Upper lobe of right lung (tissue), 1 donor: ENCODE results near the gene TSSK1B. TPM values are rescaled to one million over a fixed set of nuclear protein-coding genes. Genes with fewer than 3 reads are reported as not detected.

Experiments used
- ATAC-seq: fragments of 200-7000 bp; cut with Tn5 transposase; one replicate; pipeline ENCODE4 v1.9.1; 2020; ENCODE audit warnings: mild to moderate bottlenecking, moderate library complexity
- DNase-seq: peaks from one replicate; pipeline ENCODE4 v3.0.0-alpha.2; 2020
- H3K27ac ChIP-seq: fragments of 200-600 bp; one replicate; pipeline ENCODE4 v1.8.0; 2022
- H3K27me3 ChIP-seq: fragments of 200-600 bp; one replicate; pipeline ENCODE4 v1.8.0; 2022; ENCODE audit warnings: mild to moderate bottlenecking
- H3K36me3 ChIP-seq: fragments of 200-600 bp; one replicate; pipeline ENCODE4 v1.8.0; 2022
- H3K4me1 ChIP-seq: fragments of 200-600 bp; one replicate; pipeline ENCODE4 v1.8.0; 2022
- H3K4me3 ChIP-seq: fragments of 200-600 bp; one replicate; pipeline ENCODE4 v1.8.0; 2022; ENCODE audit warnings: mild to moderate bottlenecking
- H3K9me3 ChIP-seq: fragments of 200-600 bp; one replicate; pipeline ENCODE4 v1.8.0; 2022
- CTCF ChIP-seq: fragments of 200-600 bp; IDR thresholded peaks from one replicate; pipeline ENCODE4 v1.8.0; 2022; ENCODE audit warnings: antibody characterized with exemption
- intact Hi-C: fragments of 100-400 bp; cut with DNase I; formaldehyde crosslinking; loops from one replicate; pipeline ENCODE4 v1.11.0; 2022
- total RNA-seq: library from RNA; stranded (reverse); fragmentation: NEBNext Ultra II Directional; extraction: Animal tissue kit (Norgen Biotek cat#: 25700); gene quantifications from one replicate; pipeline ENCODE4 v1.2.1, GENCODE V29; 2021
- donor health status: DM: no; HTN: yes; CAD: no; lungs with severe emphysema.

Gene TSSK1B
- total RNA-seq, 1 donor from 2014 or later = not detected

GRCh38 chr5:113446358-113446927 lies 11.7 kb upstream of the TSSK1B start:
- no peaks in the 10 kb centered on the region for H3K9me3 ChIP-seq
- peaks cover 5% of the 10 kb centered on the region for H3K27me3 ChIP-seq
- ATAC-seq (no peak), DNase-seq (no peak)
- intact Hi-C loops = no loop called here
- no peaks in the 10 kb centered on the region for H3K36me3 ChIP-seq
- H3K4me1 ChIP-seq = no peaks in the 10 kb centered on the region
- TF ChIP-seq CTCF = no peak
- H3K27ac ChIP-seq = no peak overlapping the region
- H3K4me3 ChIP-seq = no peak overlapping the region

GRCh38 chr5:113437111-113437510 lies 2.3 kb upstream of the TSSK1B start:
- no peak for ATAC-seq
- no peaks in the 10 kb centered on the region for H3K36me3 ChIP-seq
- no peak overlapping the region for H3K27ac ChIP-seq
- H3K4me1 ChIP-seq = no peaks in the 10 kb centered on the region
- no peak overlapping the region for H3K4me3 ChIP-seq
- intact Hi-C loops = no loop called here
- no peaks in the 10 kb centered on the region for H3K9me3 ChIP-seq
- no peak for TF ChIP-seq CTCF
- H3K27me3 ChIP-seq = no peaks in the 10 kb centered on the region
- DNase-seq = no peak

- Histone ChIP-seq H3K9me3 (no peaks in the 10 kb centered on the region), H3K27ac (no peak overlapping the region), H3K36me3 (no peaks in the 10 kb centered on the region), H3K4me1 (no peaks in the 10 kb centered on the region), H3K27me3 (no peaks in the 10 kb centered on the region), H3K4me3 (no peak overlapping the region)
- intact Hi-C loops = no loop called here
- ATAC-seq (no peak), DNase-seq (no peak)
- TF ChIP-seq CTCF = no peak
These were observed 786 bp upstream of the TSSK1B start for GRCh38 chr5:113435575-113435974.

GRCh38 chr5:113433862-113434612 lies 752 bp downstream of the TSSK1B start:
- H3K27ac ChIP-seq = no peak overlapping the region
- H3K27me3 ChIP-seq = no peaks in the 10 kb centered on the region
- H3K4me3 ChIP-seq = no peak overlapping the region
- H3K36me3 ChIP-seq = no peaks in the 10 kb centered on the region
- H3K4me1 ChIP-seq = no peaks in the 10 kb centered on the region
- TF ChIP-seq CTCF = no peak
- H3K9me3 ChIP-seq = no peaks in the 10 kb centered on the region
- intact Hi-C loops = no loop called here
- no peak for ATAC-seq
- DNase-seq = no peak

DNA sequence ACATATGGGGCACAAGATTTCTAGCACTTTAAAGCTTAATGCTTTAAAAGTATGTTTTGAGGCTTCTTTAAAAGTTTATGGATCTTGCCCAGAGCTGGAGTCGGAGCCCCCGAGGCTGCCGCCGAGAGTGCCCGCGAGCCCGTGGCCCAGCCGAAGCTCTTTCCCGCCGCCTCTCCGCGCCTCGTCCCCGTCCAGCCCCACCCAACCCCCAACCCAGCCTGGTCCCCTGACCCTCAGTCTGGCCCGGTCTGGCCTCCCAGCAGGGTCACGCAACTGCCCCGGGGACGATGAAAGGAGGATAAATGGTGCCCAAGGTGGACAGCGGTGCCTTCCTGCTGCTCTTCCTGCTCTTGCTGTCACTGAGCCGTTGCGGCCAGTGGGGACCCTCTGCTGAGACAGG lies 1.7 kb downstream of the TSSK1B start:
- no peak overlapping the region for H3K27ac ChIP-seq
- H3K4me1 ChIP-seq = no peaks in the 10 kb centered on the region
- no peaks in the 10 kb centered on the region for H3K27me3 ChIP-seq
- TF ChIP-seq CTCF = no peak
- no peaks in the 10 kb centered on the region for H3K9me3 ChIP-seq
- no peak overlapping the region for H3K4me3 ChIP-seq
- no peaks in the 10 kb centered on the region for H3K36me3 ChIP-seq
- intact Hi-C loops = no loop called here
- ATAC-seq (no peak), DNase-seq (no peak)
